Ovary (tissue), 9 donors: Measurements from ENCODE around the gene CCND1. TPM values are rescaled to one million over a fixed set of nuclear protein-coding genes. Genes with fewer than 3 reads are reported as not detected.

ENCODE experiments used
- DNase-seq, 5 donors: peaks; one replicate each; pipeline ENCODE4 v3.0.0-alpha.2; 2019 to 2020
- H3K27ac ChIP-seq, 2 donors: fragments of 200-600 bp; one replicate each; pipeline versions ENCODE4 v1.5.1 to v1.8.0; 2019 to 2022
- H3K27me3 ChIP-seq: fragments of 200-600 bp; one replicate; pipeline ENCODE4 v1.8.0; 2022
- H3K36me3 ChIP-seq: fragments of 200-600 bp; sonication (generic); one replicate; pipeline ENCODE4 v1.5.1; 2019
- H3K4me1 ChIP-seq: one replicate; pipeline ENCODE4 v1.8.1; 2013; ENCODE audit warnings: mild to moderate bottlenecking, moderate library complexity; ENCODE audit not compliant: insufficient read depth
- H3K4me3 ChIP-seq: fragments of 200-600 bp; sonication (generic); one replicate; pipeline ENCODE4 v1.5.1; 2017
- H3K9me3 ChIP-seq, 2 donors: fragments of 200-600 bp in 1 of 2; sonication (generic) in 1 of 2; one replicate each; pipeline versions ENCODE4 v1.5.1 to v1.8.1; 2013 to 2019; ENCODE audit warnings: mild to moderate bottlenecking in 1 of 2, moderate library complexity in 1 of 2
- EP300 ChIP-seq: sonication (generic); formaldehyde crosslinking; IDR thresholded peaks from one replicate; pipeline ENCODE4 v1.6.1; 2017; ENCODE audit warnings: antibody characterized with exemption
- POLR2A ChIP-seq: fragments of 450-650 bp; IDR thresholded peaks from one replicate; pipeline ENCODE4 v1.6.1; 2017; ENCODE audit warnings: antibody characterized with exemption, mild to moderate bottlenecking, moderate library complexity
- whole genome bisulfite sequencing, 3 donors: extraction: QIAGEN DNeasy Blood & Tissue Kit in 1 of 3; methylation state at CpG; one replicate each; pipeline versions ENCODE4 v1.1.5 to v1.1.7; 2013 to 2017; 5-methylcytosine and 5-hydroxymethylcytosine counted together
- intact Hi-C, 4 donors: fragments of 100-400 bp; cut with DNase I; formaldehyde crosslinking; loops; one replicate each; pipeline versions ENCODE4 v1.11.0 to v1.15.1; 2022 to 2023
- polyA plus RNA-seq, 2 donors: library from polyadenylated mRNA; stranded (reverse); fragments of 200-250 nt in 1 of 2; fragments of 350-450 nt in 1 of 2; fragmentation: Illumina TruSeq in 1 of 2; extraction: RNeasy Lipid Tissue Mini Kit (QIAGEN cat#74804) in 1 of 2; gene quantifications; one replicate each; pipeline ENCODE4 v1.2.3, GENCODE V29; 2013 to 2014
- total RNA-seq, 7 donors: library from RNA; depleted of rRNA in 2 of 7; stranded (reverse); fragments of >200 nt in 2 of 7; fragmentation: NEBNext Ultra II Directional in 3 of 7; extraction: Animal tissue kit (Norgen Biotek cat#: 25700) in 3 of 7; gene quantifications; one replicate each; pipeline versions ENCODE4 v1.1.0 to v1.2.4, GENCODE V29; 2016 to 2023
- TF ChIP-seq, protein P1 (sequence below), 3 donors: fragments of 450-650 bp in 2 of 3; fragments of 200-600 bp in 1 of 3; IDR thresholded peaks; one replicate each; pipeline versions ENCODE4 v1.5.1 to v1.8.0; 2016 to 2022; ENCODE audit warnings: antibody characterized with exemption in 3 of 3, mild to moderate bottlenecking in 1 of 3
- donor health status: DM: no; HTN: no; CAD: no; lungs with moderate emphysema.
- donor health status: DM: no; HTN: no; CAD: no.
- donor health status: Bipolar disorder and iron deficiency.
- donor health status: DM: yes; HTN: yes; CAD: no.
- donor health status: DM: no; HTN: no; CAD: no.
- donor health status: DM: yes; HTN: yes; CAD: no.

CCND1 gene
- total and polyA plus RNA-seq, 9 donors, result 3.4 to 58.9 (median 19.2) TPM

DNA sequence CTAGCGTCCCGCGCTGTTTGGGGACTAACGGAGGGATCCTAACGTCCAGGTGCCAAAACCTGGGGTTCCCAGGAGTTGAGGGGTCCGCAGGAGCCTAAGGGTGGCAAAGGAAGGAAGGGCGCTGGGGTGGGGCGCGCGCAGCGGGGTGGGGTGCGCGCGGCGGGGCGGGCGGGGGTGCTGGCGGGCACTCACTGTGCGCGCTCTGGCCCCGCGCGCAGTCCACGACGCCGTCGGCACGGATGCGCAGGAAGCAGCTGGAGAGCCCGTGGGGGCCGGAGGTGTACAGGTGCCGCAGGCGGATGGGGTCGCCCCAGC, 62.5 kb downstream of the CCND1 start:
- TF ChIP-seq POLR2A (no peak), EP300 (no peak)
- TF ChIP-seq, protein P1, sequence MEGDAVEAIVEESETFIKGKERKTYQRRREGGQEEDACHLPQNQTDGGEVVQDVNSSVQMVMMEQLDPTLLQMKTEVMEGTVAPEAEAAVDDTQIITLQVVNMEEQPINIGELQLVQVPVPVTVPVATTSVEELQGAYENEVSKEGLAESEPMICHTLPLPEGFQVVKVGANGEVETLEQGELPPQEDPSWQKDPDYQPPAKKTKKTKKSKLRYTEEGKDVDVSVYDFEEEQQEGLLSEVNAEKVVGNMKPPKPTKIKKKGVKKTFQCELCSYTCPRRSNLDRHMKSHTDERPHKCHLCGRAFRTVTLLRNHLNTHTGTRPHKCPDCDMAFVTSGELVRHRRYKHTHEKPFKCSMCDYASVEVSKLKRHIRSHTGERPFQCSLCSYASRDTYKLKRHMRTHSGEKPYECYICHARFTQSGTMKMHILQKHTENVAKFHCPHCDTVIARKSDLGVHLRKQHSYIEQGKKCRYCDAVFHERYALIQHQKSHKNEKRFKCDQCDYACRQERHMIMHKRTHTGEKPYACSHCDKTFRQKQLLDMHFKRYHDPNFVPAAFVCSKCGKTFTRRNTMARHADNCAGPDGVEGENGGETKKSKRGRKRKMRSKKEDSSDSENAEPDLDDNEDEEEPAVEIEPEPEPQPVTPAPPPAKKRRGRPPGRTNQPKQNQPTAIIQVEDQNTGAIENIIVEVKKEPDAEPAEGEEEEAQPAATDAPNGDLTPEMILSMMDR (IDR thresholded peaks at IDR 0.05), result no peak
- no peaks in the 10 kb centered on the region for H3K36me3 ChIP-seq
- DNase-seq, result no peak
- intact Hi-C loops, result loop anchor here in 2 of 4 donors (10.0 kb wide), 1 partner anchor 181 kb away; no protein-coding TSS in a partner anchor
- H3K27me3 ChIP-seq, result no peaks in the 10 kb centered on the region
- no peak overlapping the region for H3K27ac ChIP-seq
- H3K4me1 ChIP-seq, result no peaks in the 10 kb centered on the region
- no peak overlapping the region for H3K4me3 ChIP-seq
- no peaks in the 10 kb centered on the region for H3K9me3 ChIP-seq
- WGBS, 3 donors, result 0 to 2% (median 1%) methylated on average over 33 to 34 of the region's 34 CpGs

Other genes starting within 250 kb of the CCND1 start
- not detected for gene LINC01488, start 159.5 kb upstream of the CCND1 start, total RNA-seq
- not detected for gene LINC01488, start 159.5 kb upstream of the CCND1 start, polyA plus RNA-seq
- 10 to 100 TPM; 13.4 to 29.9 (median 22.7) TPM for gene LTO1, start 34.2 kb downstream of the CCND1 start, total RNA-seq
- gene LTO1, start 34.2 kb downstream of the CCND1 start, polyA plus RNA-seq, result 10 to 100 TPM; 15.5 to 15.9 TPM
- gene FGF19, start 62.9 kb downstream of the CCND1 start, total RNA-seq, result under 1 TPM in 1 of 7 donors, not detected in 6; 0.31 TPM
- gene FGF19, start 62.9 kb downstream of the CCND1 start, polyA plus RNA-seq, result not detected
- gene FGF4, start 134.2 kb downstream of the CCND1 start, total RNA-seq, result not detected
- gene FGF4, start 134.2 kb downstream of the CCND1 start, polyA plus RNA-seq, result not detected
- gene FGF3, start 178.3 kb downstream of the CCND1 start, total RNA-seq, result not detected
- gene FGF3, start 178.3 kb downstream of the CCND1 start, polyA plus RNA-seq, result not detected